ENCODE measurements around the gene KRTAP5-11. TPM values are rescaled to one million over a fixed set of nuclear protein-coding genes. Genes with fewer than 3 reads are reported as not detected.

KRTAP5-11 gene
- total and polyA plus RNA-seq, 2 experiments from 2014 or later = not detected

DNA sequence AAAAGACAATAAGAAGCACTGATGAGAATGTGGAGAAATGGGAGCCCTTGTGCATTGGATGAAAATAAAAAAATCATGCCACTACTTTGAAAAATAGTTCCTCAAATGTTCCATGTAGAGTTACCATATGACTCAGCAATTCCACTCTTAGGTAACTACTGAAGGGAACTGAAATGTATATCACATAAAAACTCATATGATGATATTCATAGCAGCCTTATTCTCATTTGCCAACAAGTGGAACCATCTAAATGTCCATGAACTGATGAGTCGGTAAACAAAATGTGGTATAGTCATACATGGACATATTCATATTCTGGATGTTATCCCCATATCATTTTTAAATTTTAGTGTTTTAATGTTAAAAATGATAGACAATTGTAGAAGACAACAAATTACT is 31.0 kb downstream of the KRTAP5-11 start (continued):
- TF ChIP-seq ZNF462 (CRISPR knock-in tag; IDR thresholded peaks at IDR 0.05) (no peak), ZNF331 (CRISPR knock-in tag; IDR thresholded peaks at IDR 0.05; ENCODE audit: low read depth) (no peak), ZNF114 (CRISPR knock-in tag; IDR thresholded peaks at IDR 0.05) (no peak), NANOG (IDR thresholded peaks at IDR 0.05; ENCODE audit: borderline replicate concordance) (no peak)

DNA sequence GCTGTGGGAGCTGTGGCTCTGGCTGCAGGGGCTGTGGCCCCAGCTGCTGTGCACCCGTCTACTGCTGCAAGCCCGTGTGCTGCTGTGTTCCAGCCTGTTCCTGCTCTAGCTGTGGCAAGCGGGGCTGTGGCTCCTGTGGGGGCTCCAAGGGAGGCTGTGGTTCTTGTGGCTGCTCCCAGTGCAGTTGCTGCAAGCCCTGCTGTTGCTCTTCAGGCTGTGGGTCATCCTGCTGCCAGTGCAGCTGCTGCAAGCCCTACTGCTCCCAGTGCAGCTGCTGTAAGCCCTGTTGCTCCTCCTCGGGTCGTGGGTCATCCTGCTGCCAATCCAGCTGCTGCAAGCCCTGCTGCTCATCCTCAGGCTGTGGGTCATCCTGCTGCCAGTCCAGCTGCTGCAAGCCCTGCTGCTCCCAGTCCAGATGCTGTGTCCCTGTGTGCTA is 33.9 kb downstream of the KRTAP5-11 start:
- no peak overlapping the region for H3K4me2 ChIP-seq
- H3K4me3 Mint-ChIP-seq = no peak overlapping the region
- peaks cover 6% of the 10 kb centered on the region; the same call in 1 of the 2 replicates for H3K9me2 ChIP-seq (ENCODE audit: insufficient read depth)
- H3K36me3 Mint-ChIP-seq (ENCODE audit: low read depth) = peaks cover 9% of the 10 kb centered on the region; the same call in 2 of the 3 replicates
- H3K9me3 Mint-ChIP-seq = peaks cover 9% of the 10 kb centered on the region; the same call in 2 of the 3 replicates
- no peaks in the 10 kb centered on the region for H4K20me1 ChIP-seq (replicated peaks; ENCODE audit: insufficient read depth)
- H3K27me3 Mint-ChIP-seq (ENCODE audit: insufficient read depth, low read depth, poor library complexity) = peaks cover 2% of the 10 kb centered on the region
- ATAC-seq = no peak
- no peak overlapping the region for H3K27ac ChIP-seq (ENCODE audit: low read depth)
- H2AFZ ChIP-seq = no peak overlapping the region
- no peaks in the 10 kb centered on the region for H3K79me2 ChIP-seq (replicated peaks; ENCODE audit: insufficient read depth)
- no peaks in the 10 kb centered on the region for H3K27me3 ChIP-seq (ENCODE audit: insufficient read depth)
- H3F3A ChIP-seq (replicated peaks; ENCODE audit: low read depth) = no peaks in the 10 kb centered on the region
- no peaks in the 10 kb centered on the region for H3K36me3 ChIP-seq (ENCODE audit: insufficient read depth)
- no peak overlapping the region for H3K4me3 ChIP-seq
- no peak for DNase-seq (ENCODE audit: low spot score)
- peaks cover 17% of the 10 kb centered on the region for H3K4me1 Mint-ChIP-seq
- H3K27ac Mint-ChIP-seq = no peak overlapping the region
- peaks cover 10% of the 10 kb centered on the region; the same call in 1 of the 2 replicates for H3K4me1 ChIP-seq (ENCODE audit: insufficient read depth)
- no peak for TF ChIP-seq POLR2AphosphoS5 (IDR thresholded peaks at IDR 0.05; ENCODE audit: low read depth)
- TF ChIP-seq NANOG (IDR thresholded peaks at IDR 0.05; ENCODE audit: borderline replicate concordance) = no peak
- TF ChIP-seq EZH2phosphoT487 (IDR thresholded peaks at IDR 0.05; ENCODE audit: unreplicated experiment) = no peak
- no peak for TF ChIP-seq CREB1 (CRISPR knock-in tag; IDR thresholded peaks at IDR 0.05; ENCODE audit: low read depth)
- TF ChIP-seq STAT1 (IDR thresholded peaks at IDR 0.05; ENCODE audit: unreplicated experiment) = no peak
- TF ChIP-seq ZNF114 (CRISPR knock-in tag; IDR thresholded peaks at IDR 0.05) = no peak
- TF ChIP-seq ZNF331 (CRISPR knock-in tag; IDR thresholded peaks at IDR 0.05; ENCODE audit: low read depth) = no peak
- TF ChIP-seq CTCF (conservative IDR thresholded peaks at IDR 0.05; ENCODE audit: low read depth in 2 of 2) = no peak
- TF ChIP-seq EZH2 (IDR thresholded peaks at IDR 0.05; ENCODE audit: low read depth, unreplicated experiment) = no peak
- TF ChIP-seq, protein P1, sequence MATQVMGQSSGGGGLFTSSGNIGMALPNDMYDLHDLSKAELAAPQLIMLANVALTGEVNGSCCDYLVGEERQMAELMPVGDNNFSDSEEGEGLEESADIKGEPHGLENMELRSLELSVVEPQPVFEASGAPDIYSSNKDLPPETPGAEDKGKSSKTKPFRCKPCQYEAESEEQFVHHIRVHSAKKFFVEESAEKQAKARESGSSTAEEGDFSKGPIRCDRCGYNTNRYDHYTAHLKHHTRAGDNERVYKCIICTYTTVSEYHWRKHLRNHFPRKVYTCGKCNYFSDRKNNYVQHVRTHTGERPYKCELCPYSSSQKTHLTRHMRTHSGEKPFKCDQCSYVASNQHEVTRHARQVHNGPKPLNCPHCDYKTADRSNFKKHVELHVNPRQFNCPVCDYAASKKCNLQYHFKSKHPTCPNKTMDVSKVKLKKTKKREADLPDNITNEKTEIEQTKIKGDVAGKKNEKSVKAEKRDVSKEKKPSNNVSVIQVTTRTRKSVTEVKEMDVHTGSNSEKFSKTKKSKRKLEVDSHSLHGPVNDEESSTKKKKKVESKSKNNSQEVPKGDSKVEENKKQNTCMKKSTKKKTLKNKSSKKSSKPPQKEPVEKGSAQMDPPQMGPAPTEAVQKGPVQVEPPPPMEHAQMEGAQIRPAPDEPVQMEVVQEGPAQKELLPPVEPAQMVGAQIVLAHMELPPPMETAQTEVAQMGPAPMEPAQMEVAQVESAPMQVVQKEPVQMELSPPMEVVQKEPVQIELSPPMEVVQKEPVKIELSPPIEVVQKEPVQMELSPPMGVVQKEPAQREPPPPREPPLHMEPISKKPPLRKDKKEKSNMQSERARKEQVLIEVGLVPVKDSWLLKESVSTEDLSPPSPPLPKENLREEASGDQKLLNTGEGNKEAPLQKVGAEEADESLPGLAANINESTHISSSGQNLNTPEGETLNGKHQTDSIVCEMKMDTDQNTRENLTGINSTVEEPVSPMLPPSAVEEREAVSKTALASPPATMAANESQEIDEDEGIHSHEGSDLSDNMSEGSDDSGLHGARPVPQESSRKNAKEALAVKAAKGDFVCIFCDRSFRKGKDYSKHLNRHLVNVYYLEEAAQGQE (IDR thresholded peaks at IDR 0.05; ENCODE audit: unreplicated experiment) = no peak
- TF ChIP-seq JUNB (IDR thresholded peaks at IDR 0.05; ENCODE audit: unreplicated experiment) = no peak
- TF ChIP-seq ETS1 (IDR thresholded peaks at IDR 0.05) = no peak
